Mucosa of stomach (tissue), 1 donor: ENCODE data around the gene JMY.

Source experiments
- H3K27me3 ChIP-seq: one replicate; pipeline ENCODE4 v1.7.0; 2013; ENCODE audit warnings: mild to moderate bottlenecking, low read length; ENCODE audit not compliant: control insufficient read depth, insufficient read depth
- H3K36me3 ChIP-seq: one replicate; pipeline ENCODE4 v1.7.0; 2013; ENCODE audit warnings: low read length; ENCODE audit not compliant: control insufficient read depth, insufficient read depth
- H3K4me1 ChIP-seq: one replicate; pipeline ENCODE4 v1.7.0; 2013; ENCODE audit warnings: mild to moderate bottlenecking, low read length; ENCODE audit not compliant: control insufficient read depth, insufficient read depth
- H3K4me3 ChIP-seq: one replicate; pipeline ENCODE4 v1.7.0; 2013; ENCODE audit warnings: low read length
- H3K9ac ChIP-seq: one replicate; pipeline ENCODE4 v1.7.0; 2013; ENCODE audit warnings: mild to moderate bottlenecking, low read length, moderate library complexity
- H3K9me3 ChIP-seq: one replicate; pipeline ENCODE4 v1.7.0; 2013; ENCODE audit warnings: mild to moderate bottlenecking, low read length, moderate library complexity; ENCODE audit not compliant: control insufficient read depth
- donor health status: Pancreatic carcinoma.

Gene JMY

DNA sequence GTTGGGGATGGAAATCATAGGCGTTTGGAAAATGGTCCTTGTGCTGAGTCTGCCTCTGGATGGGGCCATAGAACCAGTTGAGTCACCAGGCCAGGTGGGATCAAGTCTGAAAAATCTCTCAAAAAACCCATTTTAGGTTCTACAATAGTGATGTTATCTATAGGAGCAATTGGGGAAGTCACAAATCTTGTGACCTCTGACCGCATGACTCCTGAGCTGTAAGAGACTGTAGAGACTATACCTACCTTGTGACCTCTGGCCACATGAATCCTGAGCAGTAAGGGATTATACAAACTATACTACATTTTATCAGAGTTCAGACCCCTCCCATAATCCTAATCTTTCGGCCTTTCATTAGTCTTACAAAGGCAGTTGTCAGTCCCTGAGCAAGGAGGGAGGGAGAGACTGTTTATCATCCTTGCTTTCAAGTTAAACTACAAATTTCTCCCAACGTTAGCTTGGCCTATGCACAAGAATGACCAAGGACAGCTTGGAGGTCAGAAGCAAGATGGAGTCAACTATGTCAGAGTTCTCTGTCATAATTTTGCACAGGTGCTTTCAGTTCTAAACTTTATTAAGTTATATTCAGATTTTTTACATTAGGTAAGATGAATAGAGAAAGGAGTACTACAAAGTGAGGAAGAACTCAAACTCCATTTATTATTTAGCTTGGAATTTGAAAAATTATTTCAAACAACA lies 11.5 kb upstream of the JMY start:
- H3K36me3 ChIP-seq = no peaks in the 10 kb centered on the region
- no peaks in the 10 kb centered on the region for H3K9me3 ChIP-seq
- H3K9ac ChIP-seq = no peak overlapping the region
- no peak overlapping the region for H3K4me3 ChIP-seq
- no peaks in the 10 kb centered on the region for H3K27me3 ChIP-seq
- H3K4me1 ChIP-seq = no peaks in the 10 kb centered on the region

DNA sequence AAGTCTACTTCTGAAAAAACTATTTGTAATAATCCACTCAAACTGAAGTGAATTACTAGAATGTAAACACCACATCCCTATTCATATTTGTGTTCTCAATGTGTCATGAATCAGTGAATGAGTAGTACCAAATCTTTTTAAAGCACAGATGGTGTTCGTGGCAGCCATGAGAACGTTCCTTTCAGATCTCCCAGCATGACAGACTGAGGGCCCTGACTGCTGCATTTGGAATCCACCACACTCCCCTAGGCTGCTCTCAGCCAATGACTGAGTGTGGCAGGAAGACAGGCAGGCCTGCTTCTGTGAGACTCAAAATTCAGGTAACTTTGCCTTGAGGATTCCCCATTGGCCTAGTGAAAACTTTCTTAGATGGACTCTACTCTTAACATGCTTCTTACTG lies 10.9 kb upstream of the JMY start:
- Histone ChIP-seq H3K4me3 (no peak overlapping the region), H3K27me3 (no peaks in the 10 kb centered on the region), H3K4me1 (no peaks in the 10 kb centered on the region), H3K36me3 (no peaks in the 10 kb centered on the region), H3K9me3 (no peaks in the 10 kb centered on the region), H3K9ac (no peak overlapping the region)

DNA sequence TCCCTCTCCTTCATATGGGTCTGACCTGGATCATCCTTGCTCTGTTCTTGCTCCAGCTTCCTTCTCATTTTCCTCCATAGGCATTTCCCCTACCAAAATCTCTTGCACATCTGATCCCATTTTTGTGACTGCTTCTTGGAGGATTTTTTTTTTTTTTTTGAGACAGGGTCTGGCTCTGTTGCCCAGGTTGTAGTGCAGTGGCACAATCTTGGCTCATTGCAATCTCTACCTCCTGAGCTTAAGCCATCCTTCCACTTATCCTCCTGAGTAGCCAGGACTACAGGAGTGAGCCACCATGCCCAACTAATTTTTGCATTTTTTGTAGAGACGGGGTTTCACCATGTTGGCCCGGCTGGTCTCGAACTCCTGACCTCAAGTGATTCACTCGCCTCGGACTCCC lies 10.5 kb upstream of the JMY start:
- Histone ChIP-seq H3K9ac (no peak overlapping the region), H3K36me3 (no peaks in the 10 kb centered on the region), H3K4me3 (no peak overlapping the region), H3K27me3 (no peaks in the 10 kb centered on the region), H3K4me1 (no peaks in the 10 kb centered on the region), H3K9me3 (no peaks in the 10 kb centered on the region)

DNA sequence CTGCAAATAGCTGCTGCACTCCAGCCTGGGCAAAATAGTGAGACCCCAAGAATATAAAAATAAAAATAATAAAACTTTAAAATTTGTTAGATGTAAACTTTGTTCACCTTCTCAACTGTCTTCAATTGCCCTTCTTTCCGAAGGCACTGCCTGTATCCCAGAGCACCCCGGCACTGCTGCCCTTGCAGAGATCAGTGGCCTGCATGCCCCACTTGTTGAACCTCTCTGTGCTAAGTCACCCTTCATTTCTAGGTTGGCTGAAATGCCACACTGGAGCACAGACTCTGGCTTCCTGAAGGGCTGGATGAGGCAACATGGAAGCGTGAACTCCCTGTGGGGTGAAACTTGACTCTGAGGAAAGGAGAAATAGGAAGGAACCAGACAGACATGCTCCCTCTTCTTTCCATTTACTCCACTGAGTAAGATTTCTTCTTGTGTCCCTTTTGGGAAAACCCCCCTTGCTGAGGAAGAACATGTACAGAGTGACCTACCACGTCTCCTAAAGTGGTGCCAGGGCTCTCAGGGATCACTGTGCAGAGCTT lies 8.4 kb upstream of the JMY start:
- no peaks in the 10 kb centered on the region for H3K36me3 ChIP-seq
- no peaks in the 10 kb centered on the region for H3K27me3 ChIP-seq
- H3K4me3 ChIP-seq = no peak overlapping the region
- H3K9me3 ChIP-seq = no peaks in the 10 kb centered on the region
- H3K4me1 ChIP-seq = no peaks in the 10 kb centered on the region
- H3K9ac ChIP-seq = no peak overlapping the region

DNA sequence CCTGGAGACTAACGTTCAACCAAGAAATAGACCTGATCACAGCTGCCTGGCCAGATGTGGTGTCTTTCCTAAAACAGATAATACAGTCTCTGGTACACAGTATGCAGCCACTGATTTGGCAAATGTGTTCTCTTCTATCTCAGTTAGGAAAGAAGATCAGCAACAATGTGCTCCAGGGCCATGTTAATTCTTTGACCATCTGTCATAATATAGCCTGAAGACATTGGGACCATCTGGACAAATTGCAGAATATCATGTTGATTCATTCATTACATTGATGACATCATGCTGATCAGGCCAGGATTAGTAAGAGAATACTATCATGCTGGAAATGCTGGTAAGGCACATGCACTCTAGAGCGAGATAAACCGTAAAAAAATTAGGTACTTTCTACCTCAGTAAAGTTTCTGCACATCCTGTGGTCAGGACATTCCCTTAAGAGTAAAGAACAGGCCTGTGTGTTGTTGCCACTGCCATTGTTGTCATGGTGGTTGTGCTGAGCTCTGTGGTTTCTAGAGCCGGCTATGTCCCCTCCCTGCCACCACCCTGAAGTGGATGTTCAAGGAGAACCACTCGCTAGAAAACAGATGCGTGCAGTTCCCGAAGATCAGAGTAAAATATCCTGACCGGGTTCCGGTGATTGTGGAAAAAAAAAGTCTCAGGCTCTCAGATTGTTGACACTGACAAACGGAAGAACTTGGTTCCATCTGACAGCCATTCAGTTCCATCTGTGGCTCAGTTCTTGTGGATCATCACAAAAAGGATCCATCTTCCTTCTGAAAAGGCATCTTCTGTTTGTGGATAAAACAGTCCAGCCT lies 6.4 kb upstream of the JMY start:
- H3K9me3 ChIP-seq = no peaks in the 10 kb centered on the region
- H3K9ac ChIP-seq = no peak overlapping the region
- no peak overlapping the region for H3K4me3 ChIP-seq
- no peaks in the 10 kb centered on the region for H3K36me3 ChIP-seq
- H3K27me3 ChIP-seq = no peaks in the 10 kb centered on the region
- H3K4me1 ChIP-seq = no peaks in the 10 kb centered on the region

DNA sequence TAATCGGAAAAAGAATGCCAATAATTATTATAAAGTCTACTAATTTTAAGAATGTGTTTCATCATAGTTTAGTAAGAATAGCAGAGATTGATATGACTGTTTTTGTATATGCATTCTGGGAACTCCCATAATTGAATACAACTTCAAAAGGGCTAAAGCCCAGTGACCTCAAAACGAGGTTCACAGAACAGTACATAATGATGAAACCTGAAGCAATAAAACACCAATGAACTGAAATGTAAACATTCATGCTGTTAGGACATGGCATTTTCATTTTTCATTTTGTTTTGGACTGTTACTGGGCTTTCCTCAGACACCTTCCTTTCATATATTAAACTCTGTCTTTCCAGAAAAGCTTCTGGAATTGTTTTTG lies 684 bp upstream of the JMY start:
- peak overlapping the region; percentile 78 for H3K9ac ChIP-seq
- H3K27me3 ChIP-seq = peaks cover 3% of the 10 kb centered on the region
- peak overlapping the region; percentile 38 for H3K4me3 ChIP-seq
- no peaks in the 10 kb centered on the region for H3K9me3 ChIP-seq
- H3K4me1 ChIP-seq = peaks cover 6% of the 10 kb centered on the region
- H3K36me3 ChIP-seq = no peaks in the 10 kb centered on the region

DNA sequence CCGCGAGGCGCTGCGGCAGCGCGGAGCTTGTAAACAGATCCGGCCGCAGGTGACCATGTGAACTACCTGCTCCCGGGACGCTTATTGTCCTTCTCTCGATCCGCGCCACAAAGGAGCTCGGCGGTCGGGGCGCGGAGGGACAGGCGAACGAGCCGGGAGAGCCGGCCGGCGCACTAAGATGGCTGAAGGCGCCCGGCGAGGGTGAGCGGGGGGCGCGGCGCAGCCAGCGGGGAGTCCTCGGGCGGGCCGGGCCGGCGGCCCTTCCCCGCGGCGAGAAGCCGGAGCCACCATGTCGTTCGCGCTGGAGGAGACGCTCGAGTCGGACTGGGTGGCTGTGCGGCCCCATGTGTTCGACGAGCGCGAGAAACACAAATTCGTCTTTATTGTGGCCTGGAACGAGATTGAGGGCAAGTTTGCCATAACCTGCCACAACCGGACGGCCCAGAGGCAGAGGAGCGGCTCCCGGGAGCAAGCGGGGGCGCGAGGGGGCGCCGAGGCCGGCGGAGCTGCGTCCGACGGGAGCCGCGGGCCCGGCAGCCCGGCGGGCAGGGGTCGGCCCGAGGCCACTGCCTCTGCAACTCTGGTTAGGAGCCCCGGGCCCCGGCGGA lies 535 bp downstream of the JMY start:
- H3K36me3 ChIP-seq = no peaks in the 10 kb centered on the region
- no peaks in the 10 kb centered on the region for H3K9me3 ChIP-seq
- H3K4me1 ChIP-seq = peaks cover 6% of the 10 kb centered on the region
- H3K9ac ChIP-seq = peak overlapping the region; percentile 78
- peak overlapping the region; percentile 38 for H3K4me3 ChIP-seq
- H3K27me3 ChIP-seq = peaks cover 3% of the 10 kb centered on the region

DNA sequence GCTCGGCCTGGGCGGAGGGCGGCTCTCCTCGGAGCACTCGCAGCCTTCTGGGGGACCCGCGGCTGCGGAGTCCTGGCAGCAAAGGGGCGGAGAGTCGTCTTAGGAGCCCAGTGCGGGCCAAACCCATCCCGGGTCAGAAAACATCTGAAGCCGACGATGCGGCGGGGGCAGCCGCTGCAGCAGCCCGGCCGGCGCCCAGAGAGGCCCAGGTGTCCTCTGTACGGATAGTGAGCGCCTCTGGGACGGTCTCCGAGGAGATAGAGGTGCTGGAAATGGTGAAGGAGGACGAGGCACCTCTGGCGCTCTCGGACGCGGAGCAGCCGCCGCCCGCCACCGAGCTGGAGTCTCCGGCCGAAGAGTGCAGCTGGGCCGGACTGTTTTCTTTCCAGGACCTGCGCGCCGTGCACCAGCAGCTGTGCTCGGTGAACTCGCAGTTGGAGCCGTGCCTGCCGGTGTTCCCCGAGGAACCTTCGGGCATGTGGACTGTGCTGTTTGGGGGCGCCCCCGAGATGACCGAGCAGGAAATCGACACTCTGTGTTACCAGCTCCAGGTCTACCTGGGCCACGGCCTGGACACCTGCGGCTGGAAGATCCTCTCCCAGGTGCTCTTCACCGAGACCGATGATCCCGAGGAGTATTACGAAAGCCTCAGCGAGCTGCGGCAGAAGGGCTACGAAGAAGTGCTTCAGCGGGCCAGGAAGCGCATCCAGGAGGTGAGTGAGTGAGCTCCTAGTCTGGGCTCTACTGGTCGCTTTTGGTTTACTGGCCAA lies 1.2 kb downstream of the JMY start:
- Histone ChIP-seq H3K9ac (peak overlapping the region; percentile 78), H3K9me3 (no peaks in the 10 kb centered on the region), H3K4me1 (peaks cover 6% of the 10 kb centered on the region), H3K4me3 (peak overlapping the region; percentile 38), H3K27me3 (peaks cover 3% of the 10 kb centered on the region), H3K36me3 (no peaks in the 10 kb centered on the region)

DNA sequence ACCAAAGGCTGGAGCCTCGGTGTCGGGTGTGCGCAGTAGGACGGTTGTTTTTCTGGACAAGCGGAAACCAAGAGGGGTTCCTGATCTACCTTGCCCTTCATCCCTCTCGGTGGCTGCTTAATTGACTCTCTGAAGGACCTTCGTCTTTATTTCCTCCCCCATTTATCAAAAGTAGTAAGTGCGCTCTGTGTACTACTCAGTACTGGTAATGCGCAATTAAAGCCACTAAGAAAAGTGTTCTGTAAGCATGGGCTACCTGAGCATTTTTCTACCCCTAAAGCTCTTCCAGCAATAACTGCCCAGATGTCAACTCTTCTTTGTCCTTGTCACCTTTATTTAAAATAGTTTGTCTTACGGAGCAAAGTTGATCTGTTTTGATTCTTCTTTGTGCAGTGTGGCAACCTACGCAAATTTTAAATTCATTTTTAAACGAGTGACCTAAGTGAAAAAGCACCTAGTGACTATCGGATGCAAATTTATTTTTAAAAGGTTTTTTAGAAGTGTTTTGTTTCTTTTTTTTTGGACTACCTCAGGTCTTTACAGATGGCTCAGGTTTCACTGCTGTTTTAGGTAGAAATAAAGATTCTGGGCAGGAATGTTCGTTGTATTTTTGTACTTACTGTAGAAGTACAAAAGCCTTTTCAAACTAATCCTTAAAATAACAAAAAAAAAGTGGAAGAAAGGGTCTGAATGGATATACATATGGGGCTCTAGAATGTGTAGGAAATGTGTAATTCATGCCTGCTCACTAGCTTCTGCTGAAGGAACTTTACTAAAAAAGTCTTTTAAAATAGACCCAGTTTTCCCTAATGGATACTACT lies 2.0 kb downstream of the JMY start:
- peak overlapping the region; percentile 38 for H3K4me3 ChIP-seq
- H3K4me1 ChIP-seq = peaks cover 6% of the 10 kb centered on the region
- H3K9ac ChIP-seq = peak overlapping the region; percentile 78
- H3K9me3 ChIP-seq = no peaks in the 10 kb centered on the region
- H3K27me3 ChIP-seq = peaks cover 3% of the 10 kb centered on the region
- H3K36me3 ChIP-seq = no peaks in the 10 kb centered on the region

DNA sequence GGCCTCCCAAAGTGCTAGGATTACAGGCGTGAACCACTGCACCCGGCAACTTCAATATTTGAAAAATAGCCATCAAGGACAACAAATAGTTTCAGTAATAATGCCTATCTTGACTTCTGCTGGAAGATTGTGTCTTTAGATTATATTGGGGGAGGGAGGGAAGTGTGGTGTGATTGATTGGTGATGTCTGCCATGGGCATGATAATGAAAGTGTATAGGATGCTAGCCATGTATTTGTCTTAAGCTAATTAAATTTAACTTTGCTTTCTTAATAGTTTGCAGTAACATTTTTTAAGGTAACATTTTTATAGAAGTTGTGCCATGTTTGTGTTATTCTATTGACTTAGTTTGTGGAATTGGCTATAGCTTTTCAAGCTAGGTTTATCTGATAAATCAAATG lies 4.6 kb downstream of the JMY start:
- Histone ChIP-seq H3K4me1 (peaks cover 6% of the 10 kb centered on the region), H3K36me3 (no peaks in the 10 kb centered on the region), H3K4me3 (no peak overlapping the region)

DNA sequence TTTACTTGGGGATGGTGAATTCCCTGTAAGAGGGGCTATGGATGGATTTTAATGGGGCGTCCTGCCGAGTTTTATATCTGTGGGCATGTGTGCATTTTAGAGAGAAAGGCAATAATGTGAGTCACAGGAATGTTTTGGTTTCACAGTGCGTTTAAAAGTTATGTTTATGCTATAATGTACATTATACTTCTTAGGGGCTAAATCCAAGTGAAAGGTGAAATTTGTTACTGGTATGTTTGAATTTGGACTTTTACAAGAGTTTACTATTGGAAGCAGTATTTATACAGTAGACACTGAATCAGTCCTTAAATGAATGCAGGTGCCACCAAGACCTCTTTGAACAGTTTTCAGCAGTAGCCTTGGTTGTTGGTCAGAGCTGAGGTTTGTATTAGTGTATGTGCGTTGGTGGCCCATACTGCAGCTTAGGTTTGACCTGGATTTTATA lies 5.6 kb downstream of the JMY start:
- H3K4me3 ChIP-seq = no peak overlapping the region
- H3K27me3 ChIP-seq = peaks cover 3% of the 10 kb centered on the region
- peaks cover 6% of the 10 kb centered on the region for H3K4me1 ChIP-seq

More for the DNA sequence above, 4.6 kb downstream of the JMY start:
- H3K9ac ChIP-seq = no peak overlapping the region
- H3K27me3 ChIP-seq = peaks cover 3% of the 10 kb centered on the region
- no peaks in the 10 kb centered on the region for H3K9me3 ChIP-seq

More for the DNA sequence above, 5.6 kb downstream of the JMY start:
- Histone ChIP-seq H3K36me3 (no peaks in the 10 kb centered on the region), H3K9ac (no peak overlapping the region), H3K9me3 (no peaks in the 10 kb centered on the region)
